Karpas-422 (cell line): ENCODE measurements around the gene CDNF. TPM values are rescaled to one million over a fixed set of nuclear protein-coding genes. Genes with fewer than 3 reads are reported as not detected.

Experiments
- DNase-seq: peaks from one replicate; pipeline ENCODE4 v3.0.0-alpha.2; 2015
- H2AFZ ChIP-seq: fragments of 200-600 bp; sonication (generic); 2 replicates; pipeline ENCODE4 v1.6.1; 2014; ENCODE audit warnings: antibody characterized with exemption, low read length, mixed read lengths
- H3K27ac ChIP-seq: fragments of 200-600 bp; sonication (generic); 2 replicates; pipeline ENCODE4 v1.5.1; 2014; ENCODE audit warnings: mild to moderate bottlenecking, low read length, moderate library complexity
- H3K27me3 ChIP-seq: fragments of 200-600 bp; sonication (generic); 2 replicates; pipeline ENCODE4 v1.6.1; 2014; ENCODE audit warnings: low read length, mixed read lengths
- H3K36me3 ChIP-seq: fragments of 200-600 bp; sonication (generic); 2 replicates; pipeline ENCODE4 v1.6.1; 2014; ENCODE audit warnings: low read length, mixed read lengths; ENCODE audit not compliant: insufficient read depth
- H3K4me1 ChIP-seq: fragments of 200-600 bp; sonication (generic); 2 replicates; pipeline ENCODE4 v1.6.1; 2014; ENCODE audit warnings: mild to moderate bottlenecking, low read length, mixed read lengths
- H3K4me2 ChIP-seq: fragments of 200-600 bp; sonication (generic); 2 replicates; pipeline ENCODE4 v1.6.1; 2014; ENCODE audit warnings: low read length, low read depth, mild to moderate bottlenecking; ENCODE audit not compliant: poor library complexity, severe bottlenecking
- H3K4me3 ChIP-seq: fragments of 200-600 bp; sonication (generic); 2 replicates; pipeline ENCODE4 v1.5.1; 2014; ENCODE audit warnings: mild to moderate bottlenecking, antibody characterized with exemption, low read length, mixed read lengths
- H3K79me2 ChIP-seq: fragments of 200-600 bp; sonication (generic); 2 replicates; pipeline ENCODE4 v1.6.1; 2014; ENCODE audit warnings: mild to moderate bottlenecking, low read length, mixed read lengths
- H3K9ac ChIP-seq: fragments of 200-600 bp; sonication (generic); 2 replicates; pipeline ENCODE4 v1.6.0; 2014; ENCODE audit warnings: low read length
- H3K9me2 ChIP-seq: fragments of 200-600 bp; sonication (generic), shearing (Covaris generic); replicated peaks from 2 replicates; pipeline ENCODE4 v1.6.0; 2014; ENCODE audit warnings: mild to moderate bottlenecking, low read length, moderate library complexity; ENCODE audit not compliant: insufficient read depth
- H3K9me3 ChIP-seq: fragments of 300-700, 200-600 bp; sonication (generic); 2 replicates; pipeline ENCODE4 v1.6.1; 2014; ENCODE audit warnings: low read length, mixed read lengths
- H4K20me1 ChIP-seq: fragments of 200-600 bp; sonication (generic); 2 replicates; pipeline ENCODE4 v1.6.1; 2014; ENCODE audit warnings: mild to moderate bottlenecking, antibody characterized with exemption, low read length, low read depth; ENCODE audit not compliant: insufficient read depth
- total RNA-seq: library from RNA; depleted of rRNA; stranded (reverse); fragments of >200 nt; shearing (Covaris generic); gene quantifications from 2 replicates; pipeline ENCODE4 v1.2.3, GENCODE V29; 2014; ENCODE audit warnings: low replicate concordance

Gene CDNF
- total RNA-seq, 1 experiment from 2014 or later = 1.2 TPM

DNA sequence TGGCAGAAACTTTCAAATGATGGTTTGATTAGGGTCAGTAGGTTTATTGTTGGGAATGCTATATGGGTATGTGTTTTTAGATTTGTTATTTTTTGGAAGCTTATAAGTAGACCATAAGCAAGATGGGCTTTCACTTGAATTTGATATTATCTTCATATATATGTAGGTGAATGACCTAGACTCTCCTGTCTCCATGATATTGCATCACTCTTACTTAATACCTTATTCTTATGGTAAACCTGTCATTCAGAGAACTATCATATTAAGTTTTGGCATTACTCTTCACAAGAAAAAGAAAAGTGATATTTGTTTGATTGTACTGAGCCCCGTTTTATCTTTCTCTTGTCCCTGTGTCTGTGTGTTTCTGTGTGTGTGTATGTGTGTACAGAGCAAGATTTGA lies 17.6 kb upstream of the CDNF start:
- Histone ChIP-seq H3K79me2 (peaks cover 66% of the 10 kb centered on the region), H3K9me2 (no peaks in the 10 kb centered on the region), H2AFZ (no peak overlapping the region), H3K27me3 (no peaks in the 10 kb centered on the region), H3K27ac (no peak overlapping the region), H3K4me2 (no peak overlapping the region), H3K9ac (no peak overlapping the region), H3K4me3 (no peak overlapping the region), H3K36me3 (peaks cover 73% of the 10 kb centered on the region; the same call in 1 of the 2 replicates), H4K20me1 (no peaks in the 10 kb centered on the region), H3K9me3 (no peaks in the 10 kb centered on the region), H3K4me1 (no peaks in the 10 kb centered on the region; the same call in 1 of the 2 replicates)
- DNase-seq = no peak

DNA sequence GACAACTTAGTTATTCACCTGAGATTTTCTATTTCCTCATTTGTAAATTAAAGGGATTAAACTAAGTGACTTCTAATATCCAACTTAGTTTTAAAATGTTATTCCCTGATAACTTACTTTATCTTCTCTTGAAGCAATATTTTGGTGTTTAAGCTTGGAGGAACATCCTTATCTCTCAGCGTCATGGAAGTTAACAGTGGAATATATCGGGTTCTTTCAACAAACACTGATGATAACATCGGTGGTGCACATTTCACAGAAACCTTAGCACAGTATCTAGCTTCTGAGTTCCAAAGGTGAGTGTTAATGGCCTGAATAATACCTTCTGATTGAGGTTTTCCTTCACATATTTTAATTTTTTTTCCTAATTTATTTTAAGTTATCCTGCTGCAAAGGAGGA lies 14.4 kb upstream of the CDNF start:
- Histone ChIP-seq H3K4me2 (no peak overlapping the region), H3K79me2 (peaks cover 48% of the 10 kb centered on the region), H2AFZ (no peak overlapping the region), H3K36me3 (peaks cover 68% of the 10 kb centered on the region; the same call in 1 of the 2 replicates), H3K9ac (no peak overlapping the region), H3K27ac (no peak overlapping the region), H3K4me1 (no peaks in the 10 kb centered on the region), H3K9me3 (no peaks in the 10 kb centered on the region), H3K9me2 (no peaks in the 10 kb centered on the region), H3K4me3 (no peak overlapping the region), H3K27me3 (no peaks in the 10 kb centered on the region), H4K20me1 (no peaks in the 10 kb centered on the region)
- DNase-seq = no peak

DNA sequence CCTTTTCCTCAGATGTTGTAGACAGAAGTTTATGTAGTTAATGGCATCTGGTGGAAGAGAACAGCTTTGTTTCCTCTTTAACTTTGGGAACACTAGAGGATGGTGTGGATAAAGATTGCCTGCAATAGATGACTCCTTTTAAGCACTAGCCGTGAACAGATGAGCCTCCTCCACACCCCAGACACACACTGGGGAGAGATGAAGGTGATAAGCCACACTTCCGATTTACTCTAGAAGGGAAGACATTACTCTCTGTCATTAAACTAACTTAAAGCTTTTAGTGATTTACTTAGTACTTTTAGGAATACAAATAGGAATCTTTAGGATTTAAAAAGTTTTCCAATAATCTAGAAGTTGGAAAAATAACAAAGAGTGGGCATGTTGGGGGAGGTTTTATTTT lies 7.1 kb upstream of the CDNF start:
- H3K9me2 ChIP-seq = no peaks in the 10 kb centered on the region
- no peak for DNase-seq
- H3K79me2 ChIP-seq = peaks cover 69% of the 10 kb centered on the region
- H3K27me3 ChIP-seq = no peaks in the 10 kb centered on the region
- H3K4me1 ChIP-seq = peaks cover 5% of the 10 kb centered on the region
- 0 out of 2 replicates have a peak, but pooled peaks cover 4% of the 10 kb centered on the region for H4K20me1 ChIP-seq
- H3K36me3 ChIP-seq = peaks cover 59% of the 10 kb centered on the region; the same call in 1 of the 2 replicates
- no peaks in the 10 kb centered on the region for H3K9me3 ChIP-seq
- no peak overlapping the region for H3K27ac ChIP-seq
- no peak overlapping the region for H2AFZ ChIP-seq
- no peak overlapping the region for H3K4me2 ChIP-seq
- H3K4me3 ChIP-seq = no peak overlapping the region
- H3K9ac ChIP-seq = no peak overlapping the region

DNA sequence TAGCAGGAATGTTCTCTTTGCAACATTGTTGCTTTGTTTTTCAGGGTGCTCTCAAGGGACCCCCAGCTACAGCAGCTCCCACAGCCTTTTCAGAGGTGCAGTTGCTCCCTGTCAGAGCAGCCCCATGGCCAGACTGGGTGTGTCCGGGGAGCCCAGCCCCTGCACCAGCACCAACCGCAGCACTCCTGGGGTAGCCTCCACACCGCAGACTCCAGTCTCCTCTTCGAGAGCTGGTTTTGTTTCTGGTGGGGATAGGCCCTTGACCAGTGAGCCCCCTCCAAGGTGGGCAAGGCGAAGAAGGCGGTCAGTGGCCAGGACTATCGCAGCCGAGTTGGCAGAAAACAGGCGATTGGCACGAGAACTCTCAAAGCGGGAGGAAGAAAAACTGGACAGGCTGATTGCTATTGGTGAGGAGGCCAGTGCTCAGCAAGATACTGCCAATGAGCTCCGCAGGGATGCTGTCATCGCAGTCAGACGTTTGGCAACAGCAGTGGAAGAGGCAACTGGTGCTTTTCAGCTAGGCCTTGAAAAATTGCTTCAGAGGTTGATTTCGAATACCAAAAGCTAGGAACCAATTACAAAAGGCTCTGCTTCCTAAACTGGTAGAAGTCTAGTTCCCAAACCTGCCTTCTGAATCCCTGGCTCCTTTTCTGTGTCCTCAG lies 5.6 kb upstream of the CDNF start:
- Histone ChIP-seq H3K9me2 (no peaks in the 10 kb centered on the region), H4K20me1 (peaks cover 10% of the 10 kb centered on the region; the same call in 1 of the 2 replicates), H3K4me3 (no peak overlapping the region), H3K9me3 (no peaks in the 10 kb centered on the region), H3K79me2 (peaks cover 84% of the 10 kb centered on the region), H3K9ac (no peak overlapping the region), H3K4me2 (no peak overlapping the region), H3K36me3 (peaks cover 49% of the 10 kb centered on the region; the same call in 1 of the 2 replicates), H3K4me1 (peaks cover 10% of the 10 kb centered on the region), H2AFZ (no peak overlapping the region), H3K27ac (no peak overlapping the region), H3K27me3 (no peaks in the 10 kb centered on the region)
- no peak for DNase-seq

DNA sequence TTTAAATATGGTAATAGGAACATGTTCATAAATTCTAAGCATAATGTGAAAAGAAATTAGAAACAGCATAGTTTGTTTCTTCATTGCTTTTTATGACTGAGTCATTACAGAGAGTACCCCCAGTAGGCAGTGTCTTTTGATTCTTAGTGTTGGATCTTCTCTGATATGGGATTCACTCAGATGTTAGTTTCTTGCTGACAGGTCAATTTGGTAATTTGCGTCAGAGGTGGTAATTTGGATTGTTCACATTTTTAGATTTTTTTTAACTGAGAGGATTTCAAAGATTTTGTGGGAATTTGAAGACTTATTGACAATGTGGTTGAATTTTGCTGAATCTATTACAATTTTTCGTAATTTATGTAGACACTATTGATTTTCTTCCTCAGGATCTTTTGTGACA lies 2.3 kb upstream of the CDNF start:
- H2AFZ ChIP-seq = no peak overlapping the region
- DNase-seq = no peak
- peaks cover 44% of the 10 kb centered on the region; the same call in 1 of the 2 replicates for H3K36me3 ChIP-seq
- H3K4me3 ChIP-seq = no peak overlapping the region
- no peak overlapping the region for H3K9ac ChIP-seq
- peaks cover 68% of the 10 kb centered on the region for H3K79me2 ChIP-seq
- peaks cover 10% of the 10 kb centered on the region; the same call in 1 of the 2 replicates for H4K20me1 ChIP-seq
- H3K4me2 ChIP-seq = peak overlapping the region; percentile 5
- H3K9me2 ChIP-seq = no peaks in the 10 kb centered on the region
- no peaks in the 10 kb centered on the region for H3K27me3 ChIP-seq
- no peak overlapping the region for H3K27ac ChIP-seq
- H3K9me3 ChIP-seq = no peaks in the 10 kb centered on the region
- peaks cover 17% of the 10 kb centered on the region for H3K4me1 ChIP-seq

DNA sequence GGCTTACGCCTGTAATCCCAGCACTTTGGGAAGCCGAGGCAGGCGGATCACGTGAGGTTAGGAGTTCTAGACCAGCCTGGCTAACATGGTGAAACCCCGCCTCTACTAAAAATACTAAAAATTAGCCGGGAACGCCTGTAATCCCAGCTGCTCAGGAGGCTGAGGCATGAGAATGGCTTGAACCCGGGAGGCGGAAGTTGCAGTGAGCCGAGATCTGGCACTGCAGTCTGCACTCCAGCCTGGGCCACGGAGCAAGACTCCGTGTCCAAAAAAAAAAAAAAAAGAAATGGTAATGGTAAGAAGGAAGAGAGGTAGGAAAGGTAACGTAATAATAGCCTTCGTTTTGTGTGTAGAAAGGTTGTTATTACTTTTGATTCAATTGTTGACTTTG lies 1.5 kb upstream of the CDNF start:
- Histone ChIP-seq H3K36me3 (peaks cover 38% of the 10 kb centered on the region; the same call in 1 of the 2 replicates), H3K9me3 (no peaks in the 10 kb centered on the region), H3K4me2 (peak overlapping the region; percentile 88), H2AFZ (no peak overlapping the region), H3K9me2 (no peaks in the 10 kb centered on the region), H3K9ac (peak overlapping the region; percentile 99), H4K20me1 (peaks cover 10% of the 10 kb centered on the region; the same call in 1 of the 2 replicates), H3K27me3 (no peaks in the 10 kb centered on the region), H3K79me2 (peaks cover 61% of the 10 kb centered on the region), H3K27ac (peak overlapping the region; percentile 65), H3K4me1 (peaks cover 17% of the 10 kb centered on the region), H3K4me3 (peak overlapping the region; percentile 99)
- DNase-seq = peak; percentile 70

DNA sequence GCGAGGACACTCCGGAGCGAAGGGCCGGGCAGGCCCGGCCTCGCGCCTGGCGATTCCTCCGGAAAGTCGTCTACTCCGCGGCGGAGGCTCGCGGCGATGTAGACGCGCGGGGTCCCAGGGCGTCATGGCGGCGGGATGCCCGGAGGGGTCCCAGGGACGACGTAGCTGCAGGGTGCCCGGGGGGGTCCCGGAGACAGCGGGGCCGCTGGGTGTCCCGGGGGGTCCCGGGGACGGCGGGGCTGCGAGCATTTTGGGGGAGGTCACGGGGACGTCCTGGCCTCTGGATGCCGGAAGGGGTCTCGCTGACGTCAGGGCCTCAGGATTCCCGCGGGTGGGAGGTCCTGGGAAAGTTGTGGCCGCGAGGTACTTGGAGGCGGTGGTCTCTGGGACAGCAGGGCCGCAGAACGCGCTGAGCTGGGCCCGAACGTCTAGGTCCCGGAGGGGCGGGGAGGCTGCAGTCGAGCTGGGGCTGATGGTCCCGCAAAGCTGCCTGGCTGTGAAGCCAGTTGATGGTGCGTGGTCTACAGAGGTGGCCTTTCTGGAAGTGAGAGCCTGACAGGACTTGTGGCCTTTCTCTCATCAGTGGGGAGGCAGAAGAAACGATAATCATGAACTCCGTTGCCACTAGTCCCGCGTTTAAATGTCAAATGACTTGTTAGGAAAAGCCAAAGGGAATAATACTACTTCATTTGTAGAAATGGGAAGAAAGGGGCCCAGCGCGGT lies 906 bp upstream of the CDNF start:
- Histone ChIP-seq H3K4me1 (peaks cover 17% of the 10 kb centered on the region), H3K9me3 (no peaks in the 10 kb centered on the region), H3K36me3 (peaks cover 37% of the 10 kb centered on the region; the same call in 1 of the 2 replicates), H3K4me2 (peak overlapping the region; percentile 88), H3K9ac (peak overlapping the region; percentile 99), H3K9me2 (no peaks in the 10 kb centered on the region), H2AFZ (peak overlapping the region; percentile 89; the same call in 1 of the 2 replicates), H3K4me3 (peak overlapping the region; percentile 99), H3K27me3 (no peaks in the 10 kb centered on the region), H3K27ac (peak overlapping the region; percentile 65), H3K79me2 (peaks cover 56% of the 10 kb centered on the region), H4K20me1 (peaks cover 10% of the 10 kb centered on the region; the same call in 1 of the 2 replicates)
- DNase-seq = peak; percentile 68
